Jurkat, Clone E6-1 (cell line): ENCODE results near the gene MB21D2.

Experiments
- DNase-seq: peaks from one replicate; pipeline ENCODE4 v3.0.0-alpha.2; 2011; ENCODE audit warnings: low read depth, low spot score
- H3K4me3 ChIP-seq: 2 replicates; pipeline ENCODE4 v1.5.1; 2011; ENCODE audit warnings: mild to moderate bottlenecking, low read length, control low read depth, moderate library complexity

MB21D2 gene

DNA sequence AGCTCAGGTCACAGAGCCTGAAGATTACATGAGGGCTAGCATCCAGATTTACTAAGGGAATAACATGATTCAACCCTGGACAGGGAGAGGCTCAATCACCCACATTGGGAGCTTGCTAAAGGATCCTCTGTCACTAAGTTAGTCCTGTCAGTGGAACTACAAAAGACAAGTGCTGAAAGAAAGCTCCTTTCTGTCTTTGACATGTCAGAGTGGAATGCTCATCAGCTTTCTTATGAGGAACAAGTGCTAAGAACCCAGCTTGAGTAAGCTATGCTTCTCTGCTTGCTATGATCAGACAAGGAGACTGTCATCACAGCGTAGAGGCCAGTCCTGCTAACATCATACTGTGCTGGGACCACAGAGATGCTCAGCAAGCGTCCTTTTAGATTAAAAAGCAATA is 74.5 kb downstream of the MB21D2 start:
- DNase-seq, result no peak
- H3K4me3 ChIP-seq, result no peak overlapping the region

DNA sequence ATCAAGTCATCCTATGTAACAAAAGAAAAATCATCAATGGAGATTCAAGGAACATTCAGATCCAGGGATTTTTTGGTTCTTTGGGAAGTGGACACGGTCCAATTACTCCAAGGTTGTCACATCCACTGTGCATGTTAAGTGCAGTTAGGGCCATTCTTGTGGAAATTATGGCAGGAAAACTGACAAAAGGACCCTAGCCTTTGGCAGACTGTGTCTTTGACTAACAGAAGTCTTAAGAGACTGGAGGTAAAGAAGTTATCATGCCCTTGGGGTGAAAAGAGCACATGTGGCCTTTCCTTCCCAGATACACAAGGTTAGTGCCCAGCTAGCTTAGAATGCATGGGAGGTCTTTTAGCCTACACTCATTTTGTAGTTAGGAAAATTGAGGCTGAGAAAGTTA is 74.9 kb downstream of the MB21D2 start:
- DNase-seq, result no peak

DNA sequence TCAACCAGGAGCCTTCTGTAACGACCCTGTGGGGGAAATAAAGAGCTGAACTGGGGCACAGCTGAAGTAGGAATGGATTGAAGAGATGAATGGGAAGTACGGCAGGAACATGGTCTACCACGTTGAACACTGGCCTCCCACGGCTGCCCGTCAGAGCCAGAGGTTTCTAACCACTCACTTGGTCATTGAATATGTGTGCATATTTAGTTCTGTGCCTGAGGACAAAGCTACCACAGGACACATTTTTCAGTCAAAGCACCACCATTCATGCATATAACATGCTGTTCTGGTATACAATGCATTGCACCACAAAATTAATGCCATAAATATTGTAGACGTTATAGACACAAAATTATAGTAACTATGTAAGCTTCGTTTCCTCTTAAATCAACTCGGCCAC is 75.5 kb downstream of the MB21D2 start:
- no peak overlapping the region for H3K4me3 ChIP-seq
- no peak for DNase-seq

More for the DNA sequence above, 74.9 kb downstream of the MB21D2 start:
- no peak overlapping the region for H3K4me3 ChIP-seq

DNA sequence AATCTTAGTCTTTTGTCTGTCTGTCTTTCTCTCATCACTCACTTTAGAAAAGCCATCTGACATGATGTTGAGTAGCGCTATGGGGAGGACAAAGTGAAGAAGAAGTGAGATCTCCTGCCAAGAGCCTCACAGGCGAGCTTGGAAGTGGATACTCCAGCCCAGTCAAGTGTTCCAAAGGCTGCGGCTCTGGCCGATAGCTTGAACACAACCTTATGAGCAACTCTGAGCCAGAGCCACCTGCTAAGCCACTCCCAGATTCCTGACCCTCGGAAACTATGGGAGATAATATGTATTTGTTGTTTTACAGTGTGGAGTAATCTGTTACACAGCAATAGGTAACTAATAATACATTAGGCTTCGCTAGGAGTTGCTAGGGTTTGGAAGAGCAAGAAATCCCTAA is 76.2 kb downstream of the MB21D2 start:
- DNase-seq, result no peak
- H3K4me3 ChIP-seq, result no peak overlapping the region

DNA sequence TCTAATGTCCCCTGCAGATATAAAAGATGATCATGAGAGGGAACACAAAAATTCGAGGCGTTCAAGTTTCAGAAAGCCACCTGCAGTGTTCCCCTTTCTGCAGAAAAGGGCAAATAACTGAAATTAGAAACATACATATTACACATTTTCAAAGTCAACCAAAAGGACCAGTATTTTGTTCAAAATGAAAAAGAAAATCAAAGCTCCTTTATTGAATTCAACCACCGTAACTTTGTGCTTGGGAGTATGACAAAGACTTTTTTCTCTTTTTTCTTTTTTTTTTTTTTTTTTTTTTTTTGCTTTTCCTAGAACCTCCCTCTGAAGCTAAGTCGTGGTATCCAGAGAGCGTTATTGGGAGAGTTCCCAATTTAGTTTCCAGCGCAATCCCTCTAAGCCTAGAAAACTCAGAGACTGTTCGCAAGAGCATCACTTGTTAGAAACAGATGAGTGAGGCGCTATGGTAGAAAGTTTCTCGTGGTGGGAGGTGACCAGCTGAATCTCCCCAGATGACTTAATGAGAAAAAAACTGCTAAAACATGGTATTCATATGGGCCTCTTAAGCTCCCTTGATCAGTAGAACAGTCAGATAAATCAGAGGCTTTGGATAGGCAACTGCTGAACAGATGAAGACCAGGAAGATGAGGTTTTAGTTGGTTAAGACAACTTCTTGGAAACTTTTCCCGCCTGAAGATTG is 77.4 kb downstream of the MB21D2 start:
- no peak for DNase-seq
- no peak overlapping the region for H3K4me3 ChIP-seq

DNA sequence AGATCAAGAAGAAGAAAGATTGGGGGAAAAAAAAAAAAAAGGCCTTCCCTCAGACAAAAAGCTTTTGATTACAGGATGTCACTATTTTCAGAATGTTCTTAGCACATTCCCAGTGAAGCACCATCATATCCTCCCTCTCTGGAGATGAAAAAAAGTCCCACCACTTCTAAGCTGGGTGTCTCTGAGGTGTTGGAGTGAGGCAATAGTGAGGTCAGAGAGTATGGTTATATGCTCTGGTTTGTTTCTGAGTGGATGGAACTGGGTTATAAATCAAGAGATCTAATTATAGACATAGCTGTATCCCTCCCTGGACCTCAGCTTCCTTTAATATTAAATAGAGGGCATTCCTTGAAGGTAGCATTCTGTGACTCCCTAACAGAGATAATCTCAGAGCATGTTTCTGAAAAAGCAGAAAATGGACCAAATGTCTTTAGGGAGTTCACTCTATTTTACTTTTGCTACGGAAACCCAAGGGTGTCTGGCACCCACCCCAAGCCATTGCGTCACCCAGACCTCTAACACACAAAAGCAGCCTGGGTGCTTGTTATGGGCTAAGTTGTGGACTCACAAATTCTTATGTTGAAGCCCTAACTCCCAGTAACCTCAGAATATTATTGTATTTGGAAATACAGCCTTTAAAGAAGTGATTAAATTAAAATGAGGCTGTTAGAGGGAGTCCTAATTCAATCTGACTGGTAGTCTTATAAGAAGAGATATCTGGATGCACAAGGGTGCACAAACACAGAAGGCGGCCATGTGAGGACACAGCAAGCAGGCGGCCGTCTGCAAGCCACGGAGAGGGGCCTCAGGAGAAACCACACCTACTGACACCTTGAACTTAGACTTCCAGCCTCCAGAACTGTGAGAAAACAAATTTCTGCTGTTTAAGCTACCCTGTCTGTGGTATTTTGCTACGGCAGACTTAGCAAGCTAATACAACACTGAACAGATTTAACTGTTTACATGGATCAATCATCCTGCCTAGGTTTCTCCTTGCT is 81.5 kb downstream of the MB21D2 start:
- no peak overlapping the region for H3K4me3 ChIP-seq

DNA sequence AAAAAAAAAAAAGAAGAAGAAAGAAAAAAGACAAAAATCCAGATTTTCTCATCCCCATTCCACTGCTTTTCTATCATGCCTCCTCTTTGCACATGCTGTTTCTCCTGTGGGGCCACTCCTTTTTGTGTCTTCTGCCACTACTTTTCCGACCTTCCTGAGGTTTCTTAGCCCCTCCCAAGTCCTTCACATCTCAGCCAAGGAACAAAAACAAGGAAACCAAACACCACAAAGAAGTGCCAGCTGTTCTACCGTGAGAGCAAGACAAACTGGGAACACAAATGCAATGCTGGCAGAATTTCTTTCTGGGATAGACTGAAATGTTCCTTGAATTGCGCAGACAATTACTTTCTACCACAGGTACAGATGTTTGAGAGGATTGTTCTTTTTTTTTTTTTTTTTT is 83.2 kb downstream of the MB21D2 start:
- no peak for DNase-seq
- H3K4me3 ChIP-seq, result no peak overlapping the region

More for the DNA sequence above, 81.5 kb downstream of the MB21D2 start:
- DNase-seq, result no peak

DNA sequence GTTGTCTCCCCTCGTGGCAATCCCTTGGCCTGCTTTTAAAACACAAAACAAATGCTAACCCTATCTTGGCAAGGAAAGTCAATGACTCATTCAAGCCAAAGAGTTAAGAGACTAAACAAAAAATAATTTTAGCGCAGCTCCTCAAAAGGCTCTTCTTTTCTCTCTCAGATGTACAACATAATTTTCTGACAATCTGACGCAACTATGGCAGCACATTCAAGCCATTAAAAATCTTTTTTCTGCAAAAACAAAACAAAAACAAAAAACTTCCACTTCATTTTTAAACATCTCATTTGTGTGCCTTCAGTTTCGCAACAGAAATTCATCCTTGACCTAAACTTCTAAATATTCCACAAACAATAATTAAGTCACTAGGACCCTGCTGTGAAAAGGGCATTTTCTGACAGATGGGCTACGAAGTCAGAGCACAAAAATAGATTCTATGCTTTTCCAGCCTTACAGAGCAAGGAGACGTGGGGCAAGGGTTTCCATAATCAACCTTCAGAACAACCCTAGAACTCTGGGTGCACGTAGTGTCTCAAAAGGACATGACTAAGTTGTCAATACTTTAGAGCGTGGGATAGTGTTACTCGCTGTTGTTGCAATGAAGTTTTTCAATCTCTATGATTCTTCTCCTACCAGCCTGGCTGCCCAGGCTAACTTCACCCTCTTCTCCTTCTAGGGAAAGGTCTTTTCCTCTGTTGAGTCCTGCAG is 84.3 kb downstream of the MB21D2 start:
- DNase-seq, result no peak
- no peak overlapping the region for H3K4me3 ChIP-seq

DNA sequence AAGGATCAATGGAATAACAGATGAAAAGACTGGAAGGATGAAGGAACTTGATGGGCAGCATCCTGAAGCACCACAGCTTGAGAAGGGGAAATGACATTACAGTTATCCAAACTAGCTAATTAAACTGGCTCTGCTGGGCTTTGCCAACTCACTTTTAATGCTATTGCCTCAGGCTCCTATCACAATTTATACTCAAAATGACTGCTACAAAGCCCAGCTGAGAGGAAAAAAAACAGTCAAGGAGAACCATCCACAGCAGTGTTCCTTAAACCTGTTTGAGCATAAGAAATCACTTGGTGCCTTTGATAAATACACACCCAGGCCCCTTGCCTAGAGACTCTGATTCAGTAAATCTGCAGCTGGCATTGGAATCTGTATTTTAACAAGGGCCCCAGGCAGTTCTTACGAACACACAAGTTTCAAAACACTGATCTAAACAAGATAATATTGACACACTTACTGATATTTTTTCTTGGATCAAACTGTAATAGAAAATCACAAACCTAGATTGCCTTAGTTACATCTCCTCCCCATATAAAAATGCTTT is 85.8 kb downstream of the MB21D2 start:
- no peak overlapping the region for H3K4me3 ChIP-seq

DNA sequence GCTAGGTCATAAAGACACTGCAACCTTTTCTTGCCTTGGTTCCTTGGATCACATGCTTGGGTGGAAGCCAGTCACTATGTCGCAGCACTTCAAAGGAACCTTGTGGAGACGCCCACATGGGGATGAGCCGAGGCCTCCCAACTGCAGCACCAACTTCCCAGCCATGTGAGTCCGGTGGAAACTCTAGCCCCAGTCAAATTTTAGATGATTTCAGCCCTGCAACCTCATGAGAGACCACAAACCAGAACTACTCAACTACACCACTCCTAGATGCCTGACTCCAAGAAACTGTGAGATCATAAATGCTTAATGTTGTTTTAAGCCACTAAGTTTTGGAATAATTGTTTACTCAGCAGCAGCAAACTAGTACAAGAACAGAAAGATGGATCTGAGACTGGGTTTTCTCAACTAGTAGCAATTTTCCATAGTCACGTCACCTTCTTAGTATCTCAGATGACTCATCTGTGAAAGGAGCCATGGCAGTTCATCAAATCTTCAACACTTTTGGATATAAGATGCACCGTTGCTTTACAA is 86.5 kb downstream of the MB21D2 start:
- H3K4me3 ChIP-seq, result no peak overlapping the region
- DNase-seq, result no peak

More for the DNA sequence above, 85.8 kb downstream of the MB21D2 start:
- no peak for DNase-seq

DNA sequence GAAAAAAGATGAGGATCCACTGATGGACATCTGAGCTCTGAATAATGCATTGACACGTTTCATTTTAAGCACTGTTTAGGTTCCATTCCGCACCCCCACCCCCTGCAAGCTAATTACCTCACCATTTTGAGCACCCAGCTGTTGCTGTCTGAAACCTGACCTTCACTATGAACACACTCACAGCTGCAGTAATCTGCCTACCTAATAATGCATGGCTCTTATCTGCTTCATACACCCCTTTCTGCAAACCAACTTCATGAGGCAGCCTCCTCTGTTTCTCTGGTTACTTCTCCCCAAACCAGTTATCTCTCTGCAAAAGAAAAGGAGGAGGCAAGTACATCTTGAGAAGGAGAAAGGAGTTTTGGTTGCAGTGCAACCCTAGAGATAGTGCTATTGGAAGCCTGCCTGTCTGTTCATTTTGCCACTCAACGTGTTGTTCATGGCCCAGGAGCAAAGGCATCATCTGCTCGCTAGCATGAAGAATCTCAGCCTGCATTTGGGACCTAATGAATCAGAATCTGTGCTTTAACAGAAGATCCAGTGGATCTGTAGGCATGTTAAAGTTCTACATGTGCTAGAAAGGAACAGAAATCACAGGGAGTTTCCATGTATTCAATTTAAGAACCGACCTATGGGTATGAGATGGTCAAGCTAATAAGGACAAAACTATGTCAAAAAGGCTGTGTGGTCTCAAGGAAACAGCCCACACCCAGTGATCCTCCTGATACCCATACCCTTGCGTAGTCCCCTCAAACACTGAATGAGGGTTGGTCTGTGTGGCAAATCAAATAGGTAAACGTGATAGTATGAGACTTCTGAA is 87.2 kb downstream of the MB21D2 start:
- H3K4me3 ChIP-seq, result no peak overlapping the region
- no peak for DNase-seq

DNA sequence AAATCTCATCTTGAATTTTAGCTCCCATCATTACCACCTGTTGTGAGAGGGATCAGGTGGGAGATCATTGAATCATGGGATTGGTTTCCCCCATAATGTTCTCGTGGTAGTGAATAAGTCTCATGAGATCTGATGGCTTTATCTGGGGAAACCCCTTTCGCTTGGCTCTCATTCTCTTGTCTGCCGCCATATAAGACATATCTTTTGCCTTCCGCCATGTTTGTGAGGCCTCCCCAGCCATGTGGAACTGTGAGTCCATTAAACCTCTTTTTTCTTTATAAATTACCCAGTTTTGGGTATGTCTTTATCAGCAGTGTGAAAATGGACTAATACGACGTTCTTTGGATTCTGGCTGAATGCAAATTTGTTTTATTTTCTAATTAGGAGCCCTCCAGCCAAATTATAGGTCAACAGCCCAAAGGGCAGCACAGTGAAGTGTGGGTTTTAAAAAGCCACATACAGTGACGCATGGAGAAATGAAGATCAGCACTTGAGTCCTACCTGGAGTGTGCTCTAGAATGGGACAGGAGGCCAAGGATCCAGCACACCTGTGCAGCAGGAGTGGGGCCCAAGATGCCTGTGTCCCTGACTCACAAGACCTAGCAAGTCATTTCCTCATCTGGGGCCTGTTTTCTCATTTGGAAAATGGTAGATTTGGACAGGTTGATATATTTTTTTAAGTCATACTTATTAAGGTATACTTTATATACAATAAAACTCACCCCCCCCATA is 89.6 kb downstream of the MB21D2 start:
- DNase-seq, result no peak
- no peak overlapping the region for H3K4me3 ChIP-seq

DNA sequence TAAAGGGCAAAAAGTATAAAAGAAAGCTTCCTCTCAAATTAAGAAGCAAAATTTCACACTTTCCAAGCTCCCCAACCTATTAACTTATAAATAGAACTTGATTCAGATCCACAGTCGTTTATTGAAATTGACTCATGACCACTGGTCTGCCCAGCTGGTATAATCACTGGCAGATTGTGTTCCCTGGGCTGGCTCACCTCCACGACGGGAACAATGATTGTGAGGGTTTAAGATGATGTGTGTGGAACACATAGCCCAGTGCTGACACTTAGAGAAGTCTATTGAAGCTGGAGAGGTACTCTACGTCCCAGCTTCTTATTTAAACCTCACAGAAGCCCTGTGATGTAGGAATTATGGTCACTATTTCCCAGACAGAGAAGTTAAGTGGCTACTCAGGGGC is 90.4 kb downstream of the MB21D2 start:
- DNase-seq, result no peak
- no peak overlapping the region for H3K4me3 ChIP-seq

DNA sequence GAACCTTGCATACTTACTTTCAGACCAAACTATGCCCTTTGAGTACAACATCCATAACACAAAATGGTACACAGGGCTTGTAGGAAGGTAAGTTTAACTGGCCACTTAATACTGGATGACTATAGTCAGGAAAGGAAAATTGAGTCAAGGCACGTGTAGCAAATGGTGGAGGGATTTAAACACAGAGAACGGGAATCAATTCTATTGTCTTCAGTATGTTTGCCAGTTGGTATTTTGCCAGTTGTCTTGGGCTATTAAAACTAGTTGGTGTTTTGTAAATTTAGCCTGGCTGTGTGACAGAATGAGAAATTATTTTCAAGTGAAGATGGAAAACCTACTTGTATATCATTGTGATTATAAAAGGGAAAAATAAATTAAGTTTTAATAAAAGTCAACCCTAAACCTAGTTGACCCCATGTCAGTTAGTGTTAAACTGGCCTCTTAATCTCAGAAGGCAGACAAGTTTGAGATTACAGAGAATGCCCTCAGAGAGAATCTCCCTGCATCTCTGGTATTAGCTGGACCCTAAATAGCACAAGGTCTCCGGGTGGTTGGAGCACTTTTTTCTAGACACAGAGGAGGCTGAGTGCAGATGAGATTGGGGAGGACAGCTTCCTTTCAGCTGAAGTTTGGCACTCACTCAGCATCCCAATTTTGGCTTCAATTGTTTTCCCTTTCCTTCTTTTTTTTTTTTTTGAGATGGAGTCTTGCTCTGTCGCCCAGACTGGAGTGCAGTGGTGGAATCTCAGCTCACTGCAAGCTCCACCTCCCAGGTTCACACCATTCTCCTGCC is 91.2 kb downstream of the MB21D2 start:
- no peak for DNase-seq
- H3K4me3 ChIP-seq, result no peak overlapping the region

DNA sequence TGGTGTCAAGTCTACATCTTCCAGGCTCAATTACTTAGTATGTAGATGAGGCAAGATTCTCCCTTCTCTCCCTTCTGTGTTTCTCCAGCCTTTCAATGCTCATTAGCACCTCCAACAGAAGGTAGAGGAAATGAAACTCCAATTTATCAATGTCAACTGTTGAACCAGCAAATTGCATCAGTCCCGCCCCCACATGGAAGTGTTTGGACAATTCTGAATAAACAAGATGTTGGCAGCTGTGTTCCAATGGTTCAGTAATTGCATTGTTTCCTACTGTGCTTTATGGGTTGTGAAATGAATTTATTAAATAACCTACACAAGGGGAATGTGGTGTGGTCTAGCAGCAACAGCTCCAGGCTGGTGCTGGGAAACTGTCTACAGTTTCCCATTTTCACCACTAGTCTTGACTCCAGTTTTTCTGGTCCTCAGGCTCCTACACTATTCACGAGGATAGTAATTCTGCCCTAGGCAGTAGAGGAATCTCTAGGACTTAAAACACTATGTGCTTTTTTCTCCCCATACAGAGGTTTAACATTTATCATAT is 91.9 kb downstream of the MB21D2 start:
- H3K4me3 ChIP-seq, result no peak overlapping the region
- no peak for DNase-seq

DNA sequence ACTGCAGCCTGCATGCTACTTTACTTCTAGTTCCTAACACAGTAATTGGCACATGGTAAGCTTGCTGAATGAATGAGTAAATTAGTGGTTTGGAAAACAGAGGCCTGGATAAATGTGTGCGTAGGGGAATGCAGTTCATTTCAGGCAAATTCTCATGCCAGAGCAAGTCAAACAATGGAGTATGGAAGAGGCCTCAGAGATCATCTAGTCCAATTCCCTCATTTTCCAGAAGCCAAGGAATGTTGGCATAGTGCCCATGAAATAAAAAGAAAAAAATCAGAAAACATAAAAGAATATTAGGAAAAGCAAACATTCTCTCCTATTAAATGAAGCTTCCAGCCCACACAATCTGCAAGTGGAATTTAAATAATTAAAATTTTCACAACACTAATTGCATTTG is 92.4 kb downstream of the MB21D2 start:
- DNase-seq, result no peak
- H3K4me3 ChIP-seq, result no peak overlapping the region

DNA sequence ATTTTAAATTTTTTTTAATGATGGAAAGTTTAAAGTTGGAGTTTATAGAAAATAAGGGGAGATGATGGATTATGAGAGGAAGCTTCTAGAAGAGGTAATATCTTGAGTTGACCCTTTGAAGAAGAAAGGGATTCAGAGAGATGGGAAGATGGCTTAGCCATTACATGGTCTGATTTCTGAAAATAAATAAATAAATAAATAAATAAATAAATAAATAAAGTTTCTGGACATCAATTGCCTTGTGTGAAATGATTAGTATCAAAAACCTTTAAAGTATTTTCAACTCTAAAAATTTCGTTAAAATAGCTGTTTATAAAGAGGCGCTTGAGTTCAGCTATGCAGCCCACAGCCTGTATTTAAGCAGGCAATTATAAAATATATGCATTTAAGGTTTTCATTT is 93.3 kb downstream of the MB21D2 start:
- no peak for DNase-seq
- H3K4me3 ChIP-seq, result no peak overlapping the region
